Measurements from ENCODE around the gene AMZ1.
"Not testable (repeated sequence)": the region's sequence is repeated elsewhere in the genome, so short reads cannot be mapped to it uniquely, and the experiment has no call there.

Gene AMZ1

GRCh38 chr7:2734084-2734686, 46.2 kb downstream of the AMZ1 start:
- no peak for TF ChIP-seq CTCF (IDR thresholded peaks at IDR 0.05; ENCODE audit: insufficient read depth, missing control alignments)
- FAIRE-seq (no peak), DNase-seq (ENCODE audit: insufficient read length, low spot score) (no peak)

- no peak for TF ChIP-seq CTCF (IDR thresholded peaks at IDR 0.05; ENCODE audit: insufficient read depth, missing control alignments)
- no peak for FAIRE-seq
- DNase-seq (ENCODE audit: insufficient read length, low spot score) = no peak
These were observed 47.0 kb downstream of the AMZ1 start for GRCh38 chr7:2734751-2735571.

- no peak for TF ChIP-seq CTCF (IDR thresholded peaks at IDR 0.05; ENCODE audit: insufficient read depth, missing control alignments)
- FAIRE-seq = no peak
- DNase-seq (ENCODE audit: insufficient read length, low spot score) = no peak
These were observed 47.7 kb downstream of the AMZ1 start for GRCh38 chr7:2735744-2736143.

- TF ChIP-seq CTCF (IDR thresholded peaks at IDR 0.05; ENCODE audit: insufficient read depth, missing control alignments) = no peak
- FAIRE-seq (no peak), DNase-seq (ENCODE audit: insufficient read length, low spot score) (no peak)
These were observed 48.5 kb downstream of the AMZ1 start for GRCh38 chr7:2736411-2736914.

GRCh38 chr7:2737005-2737743, 49.2 kb downstream of the AMZ1 start:
- not testable (repeated sequence) for DNase-seq (ENCODE audit: insufficient read length, low spot score); FAIRE-seq

- FAIRE-seq (no peak), DNase-seq (ENCODE audit: insufficient read length, low spot score) (no peak)
- TF ChIP-seq CTCF (IDR thresholded peaks at IDR 0.05; ENCODE audit: insufficient read depth, missing control alignments) = no peak
These were observed 50.0 kb downstream of the AMZ1 start for GRCh38 chr7:2737771-2738540.

All from D721Med (cell line).